ENCODE measurements around the gene SBK2.
"Not testable (repeated sequence)": the region's sequence is repeated elsewhere in the genome, so short reads cannot be mapped to it uniquely, and the experiment has no call there.

SBK2 gene

GRCh38 chr19:55534280-55534679 is 2.7 kb downstream of the SBK2 start:
- DNase-seq: not testable (repeated sequence)

- DNase-seq: no peak
These were observed 5.9 kb downstream of the SBK2 start for GRCh38 chr19:55530996-55531395.

- no peak for DNase-seq
These were observed 7.2 kb downstream of the SBK2 start for GRCh38 chr19:55529636-55530234.

DNA sequence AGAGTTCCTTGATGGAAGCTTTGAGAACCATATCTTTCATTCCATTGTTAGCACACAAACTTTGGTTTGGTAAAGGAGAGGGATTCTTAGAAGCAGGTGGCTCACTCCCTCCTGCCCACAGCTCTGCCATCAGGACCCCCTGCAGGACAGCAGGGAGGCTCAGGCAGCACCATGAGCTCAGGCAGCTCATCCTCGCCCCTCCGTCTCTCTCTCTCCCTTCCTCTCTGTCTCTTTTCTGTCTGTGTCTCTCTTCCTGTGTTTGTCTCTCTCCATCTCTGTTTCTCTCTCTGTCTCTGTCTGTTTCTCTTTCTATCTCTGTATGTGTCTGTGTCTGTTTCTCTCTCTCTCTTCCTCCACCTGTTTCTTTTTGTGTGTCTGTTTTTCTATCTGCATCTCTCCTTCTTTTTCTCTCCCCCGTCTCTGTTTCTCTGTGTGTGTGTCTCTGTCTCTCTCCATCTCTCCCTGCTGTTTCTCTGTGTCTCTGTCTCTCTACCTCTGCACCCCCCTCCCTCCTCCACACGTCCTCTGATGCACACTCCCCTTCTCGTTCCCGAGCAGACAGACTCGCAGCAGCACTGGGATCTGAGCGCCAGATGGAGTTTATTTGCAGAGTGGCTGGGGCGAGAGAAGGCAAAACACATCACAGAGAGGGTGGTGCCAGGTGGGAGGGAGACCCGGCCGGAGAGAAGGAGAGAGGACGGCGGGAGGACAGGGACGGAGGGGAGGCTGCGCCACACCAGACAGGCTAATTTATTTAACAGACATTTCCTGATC is 8.7 kb downstream of the SBK2 start:
- DNase-seq: no peak

DNA sequence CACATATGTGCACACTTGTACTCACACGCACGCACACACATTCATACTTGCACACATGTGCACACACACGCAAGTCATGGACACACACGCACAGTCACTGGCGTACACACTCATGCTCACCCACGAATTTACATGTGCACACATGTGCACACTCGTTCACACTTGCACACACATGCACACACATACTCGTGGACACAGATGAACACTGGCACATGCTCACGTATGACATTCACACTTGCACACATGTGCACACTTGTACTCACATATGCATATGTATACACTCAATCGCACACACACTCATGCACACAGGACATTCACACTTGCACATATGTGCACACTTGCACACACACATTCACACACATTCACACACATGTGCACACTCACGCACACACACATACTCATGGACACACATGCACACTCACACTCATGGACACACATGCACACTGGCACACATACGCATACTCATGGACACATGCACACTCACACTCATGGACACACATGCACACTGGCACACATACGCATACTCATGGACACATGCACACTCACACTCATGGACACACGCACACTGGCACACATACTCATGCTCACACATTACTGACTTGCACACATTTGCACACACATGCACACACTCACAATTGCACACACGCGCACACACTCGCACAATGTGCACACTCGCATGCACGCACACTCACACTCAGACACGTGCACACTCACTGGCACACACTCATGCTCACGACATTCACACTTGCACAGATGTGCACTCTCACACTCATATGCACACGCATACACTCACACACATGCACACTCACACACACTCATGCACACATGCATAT is 9.5 kb downstream of the SBK2 start:
- DNase-seq: no peak

- no peak for DNase-seq
These were observed 10.4 kb downstream of the SBK2 start for GRCh38 chr19:55526216-55527196.

DNA sequence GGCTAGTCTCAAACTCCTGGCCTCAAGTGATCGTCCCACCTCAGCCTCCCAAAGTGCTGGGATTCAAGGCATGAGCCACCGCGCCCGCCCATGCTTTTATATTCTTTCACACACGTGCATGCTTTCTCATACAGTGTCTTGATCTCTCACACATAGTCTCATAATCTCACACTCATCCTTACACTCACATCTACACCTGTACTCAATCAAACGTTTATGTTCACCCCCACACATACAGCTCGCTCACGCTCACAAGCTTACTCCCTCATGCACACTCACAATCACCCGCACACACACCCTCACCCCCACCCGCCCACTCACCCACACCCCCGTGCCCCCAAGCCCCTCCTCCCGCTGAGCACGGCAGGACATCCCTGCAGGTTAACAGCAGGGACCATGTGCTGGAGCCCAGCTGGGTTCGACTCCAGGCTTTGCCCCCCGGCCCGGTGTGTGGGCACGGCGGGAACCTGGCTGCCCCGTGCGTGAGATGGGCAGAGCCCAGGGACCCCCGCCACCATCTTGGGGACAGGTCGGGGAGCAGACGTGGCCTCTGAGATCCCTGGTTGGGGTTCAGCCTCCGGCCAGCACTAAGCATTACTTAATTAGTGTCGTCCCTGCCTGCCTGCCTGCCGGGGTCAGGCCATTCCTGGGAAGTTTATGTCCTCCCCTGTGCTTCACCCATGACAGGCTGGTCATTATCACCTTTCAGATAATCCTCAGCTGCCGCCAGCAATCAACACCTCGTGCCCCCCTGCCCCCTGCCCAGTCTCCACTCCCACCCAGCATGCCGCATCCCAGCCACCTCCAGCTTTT is 11.4 kb downstream of the SBK2 start:
- DNase-seq: no peak

GRCh38 chr19:55520691-55521292 is 16.1 kb downstream of the SBK2 start:
- no peak for DNase-seq

DNA sequence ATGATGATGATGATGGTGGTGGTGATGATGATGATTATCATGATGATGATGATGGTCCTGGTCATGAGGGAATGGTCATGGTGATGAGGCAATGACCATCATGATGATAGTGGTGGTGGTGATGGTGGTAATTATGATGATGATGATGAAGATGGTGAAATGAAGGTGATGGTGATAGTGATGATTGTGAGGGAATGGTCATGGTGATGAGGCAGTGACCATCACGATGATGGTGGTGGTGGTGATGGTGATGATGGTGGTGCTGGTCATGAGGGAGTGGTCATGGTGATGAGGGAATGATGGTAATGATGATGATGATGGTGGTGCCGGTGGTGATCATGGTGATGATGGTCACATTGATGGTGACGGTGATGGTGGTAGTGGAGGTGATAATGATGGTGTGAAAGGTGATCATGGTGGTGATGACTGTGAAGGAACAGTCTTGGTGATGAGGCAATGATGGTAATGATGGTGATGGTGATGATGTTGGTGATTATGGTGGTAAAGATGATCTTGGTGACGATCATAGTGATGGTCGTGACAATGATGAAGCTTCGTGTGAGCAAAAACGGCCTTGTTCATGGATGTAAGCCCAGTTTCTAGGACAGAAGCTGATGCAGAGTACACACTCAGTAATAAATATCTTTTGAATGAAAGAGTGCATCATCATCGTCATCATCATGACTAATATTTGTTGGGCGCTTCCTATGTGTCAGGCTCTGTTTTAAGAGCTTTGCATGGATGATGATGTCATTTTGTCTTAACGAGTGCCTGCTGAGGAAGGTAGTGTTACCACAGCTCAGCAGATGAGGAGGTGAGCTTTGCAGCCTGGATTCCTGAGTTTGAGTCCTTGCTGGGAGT is 17.3 kb downstream of the SBK2 start:
- no peak for DNase-seq

DNA sequence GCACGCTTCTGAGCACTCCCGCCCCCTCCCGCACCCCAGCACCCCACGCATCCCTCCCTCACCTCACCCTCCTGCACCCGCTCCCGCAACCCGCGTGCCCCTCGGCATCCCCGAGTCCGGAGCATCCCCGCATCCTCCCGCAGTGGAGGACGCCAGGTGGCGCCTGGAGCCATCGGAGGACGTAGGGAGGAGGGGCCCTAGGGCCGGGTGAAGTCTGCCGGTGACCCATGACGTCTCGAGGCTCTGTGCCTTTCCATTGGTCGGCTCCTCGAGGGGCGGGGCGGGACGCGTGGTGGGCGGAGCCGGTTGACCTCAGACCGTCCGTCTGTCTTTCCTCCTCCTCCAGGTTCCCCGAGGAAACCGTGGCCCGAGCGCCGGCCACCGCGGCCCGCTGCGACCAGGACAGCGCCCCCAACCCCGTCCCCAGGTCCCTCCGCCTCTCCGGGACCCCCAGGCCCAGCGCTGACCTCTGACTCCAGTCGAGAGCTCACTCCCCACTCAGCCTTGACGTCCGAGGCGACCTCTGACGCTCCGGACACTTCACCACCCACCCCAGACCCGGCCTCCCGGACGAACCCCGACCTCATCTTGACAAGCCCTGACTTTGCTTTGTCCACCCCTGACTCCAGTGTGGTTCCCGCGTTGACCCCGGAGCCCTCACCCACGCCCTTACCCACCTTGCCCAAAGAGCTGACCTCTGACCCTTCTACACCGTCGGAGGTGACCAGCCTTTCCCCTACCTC is 19.9 kb downstream of the SBK2 start:
- peak; percentile 90 for DNase-seq

DNA sequence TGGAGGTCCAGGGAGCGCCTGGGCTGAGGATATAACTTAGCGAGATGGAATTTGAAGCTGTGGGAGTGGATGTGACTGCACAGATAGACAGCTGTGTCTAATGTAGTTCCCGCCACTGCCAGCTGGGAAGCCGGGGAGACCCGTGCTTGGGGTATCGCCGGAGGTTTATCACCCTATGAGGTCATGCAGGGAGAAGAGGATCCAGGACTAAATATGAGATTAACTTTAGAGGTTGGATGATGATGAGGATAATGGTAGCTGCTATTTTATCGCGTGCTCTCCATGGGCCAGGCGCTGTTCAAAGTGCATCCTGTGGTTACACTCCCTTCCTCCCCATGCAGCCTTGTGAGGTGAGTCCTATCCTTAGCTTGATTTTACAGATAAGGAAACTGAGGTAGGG is 28.8 kb downstream of the SBK2 start:
- DNase-seq: no peak

- DNase-seq: no peak
These were observed 32.0 kb downstream of the SBK2 start for GRCh38 chr19:55504981-55505380.

- no peak for DNase-seq
These were observed 32.7 kb downstream of the SBK2 start for GRCh38 chr19:55504252-55504603.

GRCh38 chr19:55503502-55504251 is 33.3 kb downstream of the SBK2 start:
- DNase-seq: peak; percentile 93

GRCh38 chr19:55503157-55503501 is 33.8 kb downstream of the SBK2 start:
- DNase-seq: no peak

GRCh38 chr19:55502197-55502952 is 34.6 kb downstream of the SBK2 start:
- DNase-seq: no peak

DNA sequence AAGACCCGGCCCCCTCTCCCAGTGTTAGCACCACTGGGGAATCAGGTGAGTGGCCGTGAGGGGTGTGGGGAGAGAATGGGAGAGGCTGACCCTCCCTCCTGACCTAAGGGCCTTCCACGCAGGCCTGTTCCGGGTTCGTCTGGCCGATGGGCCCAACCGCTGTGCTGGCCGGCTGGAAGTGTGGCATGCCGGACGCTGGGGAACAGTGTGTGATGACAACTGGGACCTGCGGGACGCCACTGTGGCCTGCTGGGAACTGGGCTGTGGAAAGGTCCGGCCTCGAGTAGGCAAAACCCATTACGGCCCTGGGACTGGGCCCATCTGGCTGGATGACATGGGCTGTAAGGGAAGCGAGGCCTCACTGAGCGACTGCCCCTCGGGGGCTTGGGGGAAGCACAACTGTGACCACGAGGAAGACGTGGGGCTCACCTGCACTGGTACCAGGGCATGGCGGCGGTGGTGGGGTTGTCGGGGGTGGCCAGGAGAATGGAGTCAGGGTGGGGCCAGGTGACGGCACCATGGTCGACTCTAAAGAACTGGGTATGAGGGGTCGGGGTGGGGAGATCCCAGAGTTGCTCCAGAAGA is 36.5 kb downstream of the SBK2 start:
- DNase-seq: no peak
